Activated T-cell treated with anti-CD3 and anti-CD28 coated beads, Interleukin-2, amount 50 U/mL, for 24 hours (primary cell): ENCODE measurements around the gene ZNF19.
"Not testable (repeated sequence)": the region's sequence is repeated elsewhere in the genome, so short reads cannot be mapped to it uniquely, and the experiment has no call there.

Experiments used
- DNase-seq: peaks from one replicate; pipeline ENCODE4 v3.0.0-alpha.2; 2020
- H3K27ac Mint-ChIP-seq: 2 replicates; pipeline ENCODE4 v1.8.0; 2020; ENCODE audit warnings: mild to moderate bottlenecking, mixed read lengths
- H3K27me3 Mint-ChIP-seq: 2 replicates; pipeline ENCODE4 v1.8.0; 2020; ENCODE audit warnings: mixed read lengths
- H3K36me3 Mint-ChIP-seq: 2 replicates; pipeline ENCODE4 v1.8.0; 2020; ENCODE audit warnings: low read depth, mixed read lengths
- H3K4me1 Mint-ChIP-seq: 2 replicates; pipeline ENCODE4 v1.8.0; 2020; ENCODE audit warnings: low read depth, mixed read lengths
- H3K4me3 Mint-ChIP-seq: 2 replicates; pipeline ENCODE4 v1.8.0; 2020; ENCODE audit warnings: mild to moderate bottlenecking, moderate library complexity, mixed read lengths
- H3K9me3 Mint-ChIP-seq: 2 replicates; pipeline ENCODE4 v1.8.0; 2020; ENCODE audit warnings: mixed read lengths

ZNF19 gene

DNA sequence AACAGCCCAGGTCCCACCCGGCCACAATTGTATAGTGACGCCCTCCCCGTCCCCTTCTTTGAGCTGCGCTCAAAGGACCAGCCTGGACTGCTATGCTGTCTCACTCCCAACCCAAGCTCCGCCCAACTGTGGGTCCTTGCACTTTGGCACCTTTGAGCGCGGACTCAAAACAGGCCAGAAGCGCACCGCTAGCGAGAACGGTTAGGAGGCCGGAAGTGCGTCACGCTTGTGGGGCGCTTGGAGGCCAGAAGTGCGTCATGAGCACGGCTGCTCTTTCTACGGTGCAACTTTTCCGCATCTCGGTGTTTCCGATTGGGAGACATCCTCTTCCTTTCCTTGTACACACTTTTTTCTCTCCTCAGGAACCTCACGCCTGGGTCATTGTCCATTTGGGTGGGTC lies at the start of gene ZNF19:
ZNF19 (minus strand) TSS at position 203 of the 400 bp plus-strand sequence. CDS start 7,210 bp downstream, outside the sequence.
- Mint-ChIP-seq H3K27ac (no peak within 1 kb of the TSS), H3K4me1 (peaks cover 6% of the 10 kb centered on the region), H3K36me3 (peaks cover 2% of the 10 kb centered on the region), H3K9me3 (no peaks in the 10 kb centered on the region), H3K4me3 (no peak within 1 kb of the TSS), H3K27me3 (peaks cover 2% of the 10 kb centered on the region)
- no peak for DNase-seq

DNA sequence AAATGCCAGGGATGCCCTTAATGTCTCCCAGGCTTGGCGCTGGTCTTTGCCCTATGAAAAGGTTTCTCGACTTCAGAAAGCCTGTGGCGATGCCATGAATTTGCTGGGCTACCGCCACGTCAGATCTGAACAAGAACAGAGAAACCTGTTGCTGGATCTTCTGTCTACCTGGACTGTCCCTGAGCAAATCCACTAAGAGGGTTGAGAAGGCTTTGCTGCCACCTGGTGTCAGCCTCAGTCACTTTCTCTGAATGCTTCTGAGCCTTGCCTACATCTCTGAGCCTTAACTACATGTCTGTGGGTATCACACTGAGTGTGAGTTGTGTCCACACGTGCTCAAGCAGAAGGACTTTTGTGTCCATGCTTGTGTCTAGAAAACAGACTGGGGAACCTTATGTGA lies 48.5 kb upstream of the ZNF19 start:
- H3K27ac Mint-ChIP-seq: no peak overlapping the region
- peaks cover 3% of the 10 kb centered on the region for H3K4me1 Mint-ChIP-seq
- H3K27me3 Mint-ChIP-seq: peaks cover 3% of the 10 kb centered on the region
- no peaks in the 10 kb centered on the region for H3K9me3 Mint-ChIP-seq
- H3K4me3 Mint-ChIP-seq: no peak overlapping the region
- no peaks in the 10 kb centered on the region for H3K36me3 Mint-ChIP-seq
- DNase-seq: peak; percentile 44

DNA sequence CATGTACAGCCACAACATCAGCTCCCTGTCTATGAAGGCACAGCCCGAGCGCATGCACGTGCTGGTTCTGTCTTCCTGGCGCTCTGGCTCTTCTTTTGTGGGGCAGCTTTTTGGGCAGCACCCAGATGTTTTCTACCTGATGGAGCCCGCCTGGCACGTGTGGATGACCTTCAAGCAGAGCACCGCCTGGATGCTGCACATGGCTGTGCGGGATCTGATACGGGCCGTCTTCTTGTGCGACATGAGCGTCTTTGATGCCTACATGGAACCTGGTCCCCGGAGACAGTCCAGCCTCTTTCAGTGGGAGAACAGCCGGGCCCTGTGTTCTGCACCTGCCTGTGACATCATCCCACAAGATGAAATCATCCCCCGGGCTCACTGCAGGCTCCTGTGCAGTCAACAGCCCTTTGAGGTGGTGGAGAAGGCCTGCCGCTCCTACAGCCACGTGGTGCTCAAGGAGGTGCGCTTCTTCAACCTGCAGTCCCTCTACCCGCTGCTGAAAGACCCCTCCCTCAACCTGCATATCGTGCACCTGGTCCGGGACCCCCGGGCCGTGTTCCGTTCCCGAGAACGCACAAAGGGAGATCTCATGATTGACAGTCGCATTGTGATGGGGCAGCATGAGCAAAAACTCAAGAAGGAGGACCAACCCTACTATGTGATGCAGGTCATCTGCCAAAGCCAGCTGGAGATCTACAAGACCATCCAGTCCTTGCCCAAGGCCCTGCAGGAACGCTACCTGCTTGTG lies 47.8 kb upstream of the ZNF19 start:
- Mint-ChIP-seq H3K27ac (no peak overlapping the region), H3K4me3 (no peak overlapping the region), H3K9me3 (no peaks in the 10 kb centered on the region), H3K4me1 (no peaks in the 10 kb centered on the region), H3K36me3 (no peaks in the 10 kb centered on the region), H3K27me3 (peaks cover 6% of the 10 kb centered on the region)
- no peak for DNase-seq

DNA sequence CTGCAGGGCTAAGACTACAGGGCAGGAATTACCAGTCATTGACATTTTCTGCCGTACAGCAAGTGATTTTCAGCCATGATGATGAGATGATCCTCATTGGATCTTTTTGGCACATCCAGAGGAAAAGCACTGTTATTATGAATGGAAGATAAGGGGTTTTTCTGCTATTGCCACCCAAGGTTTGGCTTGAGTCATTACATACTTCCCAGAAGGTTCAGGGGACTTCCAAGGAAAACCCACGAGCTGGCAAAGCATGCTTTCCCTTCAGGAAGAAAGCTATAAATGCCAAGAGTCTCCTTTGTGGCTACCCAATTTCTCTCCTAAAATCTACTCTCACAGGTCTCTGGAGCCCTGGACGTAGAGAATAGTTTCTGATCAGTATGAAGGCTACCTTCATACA lies 43.2 kb upstream of the ZNF19 start:
- peaks cover 17% of the 10 kb centered on the region for H3K27me3 Mint-ChIP-seq
- H3K4me3 Mint-ChIP-seq: no peak overlapping the region
- DNase-seq: no peak
- H3K36me3 Mint-ChIP-seq: no peaks in the 10 kb centered on the region
- H3K4me1 Mint-ChIP-seq: no peaks in the 10 kb centered on the region
- H3K27ac Mint-ChIP-seq: no peak overlapping the region
- H3K9me3 Mint-ChIP-seq: no peaks in the 10 kb centered on the region

DNA sequence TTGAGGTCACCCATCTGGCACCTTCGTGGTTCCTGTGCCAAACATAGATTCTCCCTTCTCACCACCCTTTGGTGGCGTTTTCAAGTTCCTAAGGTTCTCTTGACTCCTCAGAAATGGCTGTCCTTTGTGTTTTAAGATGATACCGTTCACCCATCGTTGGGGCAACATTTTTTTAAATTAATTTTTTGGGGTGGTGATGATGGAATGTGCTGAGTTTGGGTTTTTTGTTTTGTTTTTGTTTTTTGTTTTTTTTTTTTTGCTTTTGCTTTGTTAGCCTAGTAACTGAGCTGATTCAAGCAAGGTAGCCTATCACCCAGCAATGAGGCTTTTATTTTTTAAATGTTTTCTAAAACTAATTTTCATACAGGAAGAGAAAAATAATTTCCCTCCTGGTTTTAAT lies 39.7 kb upstream of the ZNF19 start:
- DNase-seq: no peak
- Mint-ChIP-seq H3K36me3 (no peaks in the 10 kb centered on the region), H3K27ac (no peak overlapping the region), H3K27me3 (peaks cover 27% of the 10 kb centered on the region), H3K4me3 (no peak overlapping the region), H3K9me3 (no peaks in the 10 kb centered on the region), H3K4me1 (peaks cover 3% of the 10 kb centered on the region)

DNA sequence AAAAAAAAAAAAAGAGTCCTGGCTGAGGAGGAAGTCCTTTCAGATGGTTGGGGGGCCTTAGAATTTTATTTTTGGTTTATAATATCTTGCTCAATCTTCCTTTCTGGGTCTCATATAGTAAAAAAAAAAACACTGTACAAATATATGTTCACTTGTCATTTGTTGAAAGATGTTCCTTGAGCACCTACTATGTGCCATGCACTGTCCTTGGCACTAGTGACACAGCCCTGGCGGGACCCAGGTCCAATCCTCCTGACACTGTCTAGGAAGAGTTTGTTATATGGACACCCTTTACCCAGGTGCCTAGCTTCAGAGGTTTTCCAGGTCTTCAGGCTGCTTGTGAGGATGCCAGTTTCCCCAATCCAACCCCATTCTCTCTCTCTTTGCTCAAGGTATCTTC lies 39.1 kb upstream of the ZNF19 start:
- H3K36me3 Mint-ChIP-seq: no peaks in the 10 kb centered on the region
- peaks cover 3% of the 10 kb centered on the region for H3K4me1 Mint-ChIP-seq

DNA sequence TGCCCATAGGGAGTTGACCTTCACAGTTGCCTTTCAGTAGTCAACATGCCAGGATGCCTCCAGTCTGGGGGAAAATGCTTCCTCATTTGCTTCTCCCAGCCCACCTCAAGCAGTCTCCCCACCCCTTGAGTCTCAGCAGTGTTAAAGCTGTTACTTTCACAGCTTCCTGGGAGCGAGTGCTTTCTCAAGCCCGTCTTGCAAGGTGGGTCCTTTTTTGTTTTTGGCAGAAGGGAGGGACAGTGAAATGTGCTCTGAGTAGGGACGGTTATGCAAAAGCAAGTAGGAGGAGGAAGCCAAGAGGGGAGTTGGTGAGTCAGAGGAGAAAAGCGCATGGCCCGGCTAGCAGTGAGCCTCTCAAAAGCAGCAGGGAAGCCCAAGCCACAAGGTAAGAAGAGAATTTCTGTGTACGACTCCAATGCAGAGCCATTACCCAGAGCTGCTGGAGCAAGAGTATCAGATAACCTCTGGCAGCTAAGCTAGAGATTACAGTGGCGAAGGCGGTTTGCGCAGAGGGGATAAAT lies 37.0 kb upstream of the ZNF19 start, which contains the start of gene CHST4:
CHST4 (plus strand) TSS at position 316 of the 521 bp plus-strand sequence. CDS start 10,252 bp downstream, outside the sequence.
- no peak for DNase-seq
- Mint-ChIP-seq H3K27ac (no peak within 1 kb of the TSS), H3K4me1 (peaks cover 3% of the 10 kb centered on the region), H3K4me3 (no peak within 1 kb of the TSS), H3K9me3 (no peaks in the 10 kb centered on the region), H3K36me3 (no peaks in the 10 kb centered on the region), H3K27me3 (peaks cover 21% of the 10 kb centered on the region)

More for the DNA sequence above, 39.1 kb upstream of the ZNF19 start:
- Mint-ChIP-seq H3K4me3 (no peak overlapping the region), H3K27ac (no peak overlapping the region), H3K27me3 (peaks cover 27% of the 10 kb centered on the region), H3K9me3 (no peaks in the 10 kb centered on the region)
- no peak for DNase-seq

DNA sequence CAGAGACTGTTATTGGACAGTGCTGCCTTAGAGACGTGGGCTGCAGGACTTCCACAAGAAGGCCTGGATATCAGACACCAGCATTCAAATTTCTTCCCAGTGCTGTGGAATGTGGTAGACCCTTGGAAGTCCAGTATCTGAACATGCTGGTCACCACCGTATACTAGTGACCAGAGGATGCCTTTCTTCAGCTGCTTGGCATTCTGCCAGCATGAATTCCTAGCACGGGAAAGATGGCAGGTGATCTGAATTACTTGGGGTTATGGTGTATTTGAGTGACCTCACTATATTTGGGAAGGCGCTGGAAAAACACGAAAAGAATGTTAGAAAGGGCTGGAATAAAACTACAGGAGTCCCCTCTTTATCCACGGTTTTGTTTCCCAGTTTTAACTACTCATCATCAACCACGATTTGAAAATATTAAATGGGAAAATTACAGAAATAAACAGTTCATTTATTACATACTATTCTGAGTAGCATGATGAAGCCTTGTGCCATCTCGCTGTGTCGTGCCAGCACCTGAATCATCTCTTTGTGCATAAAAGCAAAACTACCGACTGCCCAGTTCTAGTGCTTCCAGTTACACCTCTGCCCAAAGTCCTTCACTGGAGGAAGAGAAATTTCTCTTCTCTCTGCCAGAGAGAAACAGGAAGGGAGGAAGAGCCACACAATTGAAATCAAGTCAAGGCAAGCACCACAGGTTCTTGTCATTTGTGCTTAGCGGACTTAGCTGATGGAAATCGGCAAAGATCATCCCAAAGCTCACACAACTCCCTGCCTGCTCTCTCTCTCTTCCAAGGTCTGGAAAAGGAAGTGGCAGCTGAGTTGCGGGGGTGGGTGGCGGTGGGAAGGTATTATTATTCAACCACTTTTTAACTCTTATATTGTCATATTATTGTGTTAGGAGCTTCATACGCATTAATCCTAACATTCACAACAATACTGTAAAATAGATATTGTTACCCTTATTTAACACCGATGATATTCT lies 35.7 kb upstream of the ZNF19 start:
- peaks cover 21% of the 10 kb centered on the region for H3K27me3 Mint-ChIP-seq
- no peaks in the 10 kb centered on the region for H3K9me3 Mint-ChIP-seq
- no peaks in the 10 kb centered on the region for H3K36me3 Mint-ChIP-seq
- H3K27ac Mint-ChIP-seq: no peak overlapping the region
- no peak overlapping the region for H3K4me3 Mint-ChIP-seq
- H3K4me1 Mint-ChIP-seq: peaks cover 3% of the 10 kb centered on the region
- DNase-seq: no peak

DNA sequence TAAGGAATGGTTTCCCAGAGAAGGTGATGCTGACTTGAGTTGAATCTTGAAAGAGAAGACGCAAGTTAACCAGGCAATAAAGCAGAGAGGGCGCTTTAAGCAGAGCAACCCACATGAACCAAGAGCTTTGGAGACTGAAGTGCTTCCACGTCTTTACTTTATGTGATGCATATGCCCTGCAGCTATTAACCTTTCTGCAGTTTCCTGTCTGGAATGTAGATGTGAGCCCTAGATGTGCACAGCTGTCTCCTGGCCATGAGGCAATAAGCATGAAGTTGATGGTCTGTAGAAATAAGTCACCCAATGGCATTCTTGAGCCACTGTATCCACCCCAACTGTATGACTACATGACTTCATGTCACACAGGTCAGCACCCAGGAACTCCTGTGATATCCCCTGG lies 31.4 kb upstream of the ZNF19 start:
- H3K27ac Mint-ChIP-seq: no peak overlapping the region
- H3K4me3 Mint-ChIP-seq: no peak overlapping the region
- no peaks in the 10 kb centered on the region for H3K27me3 Mint-ChIP-seq
- H3K4me1 Mint-ChIP-seq: no peaks in the 10 kb centered on the region
- no peaks in the 10 kb centered on the region for H3K9me3 Mint-ChIP-seq
- H3K36me3 Mint-ChIP-seq: no peaks in the 10 kb centered on the region
- no peak for DNase-seq

DNA sequence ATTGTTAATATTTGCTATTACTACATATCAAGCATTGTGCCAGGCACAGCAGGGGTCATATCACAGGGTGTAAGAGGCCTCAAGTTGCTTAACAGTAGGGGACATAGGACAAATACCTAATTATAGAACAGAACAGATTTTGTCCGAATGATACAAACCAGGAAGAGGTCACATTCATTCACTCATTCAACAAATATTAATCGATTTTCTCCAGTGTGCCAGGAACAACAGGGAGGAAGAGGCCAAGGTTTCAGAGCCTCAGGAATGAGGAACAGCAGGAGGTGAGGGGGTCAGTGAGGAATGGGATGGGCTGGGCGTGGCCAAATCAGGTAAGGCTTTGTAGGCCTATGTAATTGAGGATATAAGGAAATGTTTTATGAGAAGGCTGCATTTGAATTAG lies 25.9 kb upstream of the ZNF19 start:
- no peaks in the 10 kb centered on the region for H3K4me1 Mint-ChIP-seq
- H3K4me3 Mint-ChIP-seq: no peak overlapping the region
- H3K27ac Mint-ChIP-seq: no peak overlapping the region
- H3K36me3 Mint-ChIP-seq: no peaks in the 10 kb centered on the region
- no peaks in the 10 kb centered on the region for H3K9me3 Mint-ChIP-seq
- H3K27me3 Mint-ChIP-seq: peaks cover 5% of the 10 kb centered on the region
- DNase-seq: no peak

DNA sequence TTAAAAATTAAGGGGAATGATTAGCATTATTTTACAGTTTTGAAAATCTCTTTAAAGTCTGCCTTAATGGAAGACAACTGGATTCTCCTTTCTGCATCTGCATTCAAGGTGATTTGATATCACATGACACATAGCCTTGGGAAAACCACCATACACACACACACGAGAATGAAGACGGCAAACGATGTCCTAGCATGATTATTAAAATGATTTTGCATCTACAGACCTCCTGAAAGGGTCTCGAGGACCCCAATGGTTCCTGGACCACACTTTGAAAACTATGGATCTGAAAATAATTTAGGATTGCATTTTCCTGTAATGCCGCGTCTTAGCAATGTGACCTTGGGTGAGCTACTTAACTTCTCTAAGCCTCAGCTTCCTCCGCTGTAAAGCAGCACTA lies 25.4 kb upstream of the ZNF19 start:
- no peak overlapping the region for H3K27ac Mint-ChIP-seq
- H3K36me3 Mint-ChIP-seq: no peaks in the 10 kb centered on the region
- H3K4me1 Mint-ChIP-seq: no peaks in the 10 kb centered on the region
- DNase-seq: no peak
- H3K4me3 Mint-ChIP-seq: no peak overlapping the region
- H3K9me3 Mint-ChIP-seq: no peaks in the 10 kb centered on the region
- H3K27me3 Mint-ChIP-seq: peaks cover 5% of the 10 kb centered on the region

DNA sequence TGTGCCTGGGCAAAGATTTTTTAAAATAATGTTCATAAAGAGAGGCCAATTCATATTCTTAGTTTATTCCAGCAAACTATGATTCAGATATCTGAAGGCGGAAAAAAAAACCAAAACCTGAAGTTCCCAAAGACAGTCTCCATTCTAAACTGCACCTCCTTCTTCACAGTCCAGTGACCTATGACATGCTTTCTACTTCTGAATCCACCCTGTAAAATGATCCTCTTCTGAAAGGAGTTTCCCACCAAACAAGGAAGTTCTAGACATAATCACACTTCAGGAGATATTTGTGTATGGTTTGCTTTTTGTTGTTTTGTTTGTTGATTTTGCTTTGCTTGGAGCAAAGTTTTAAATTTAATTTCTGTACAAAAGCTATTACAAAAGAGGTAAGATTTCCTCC lies 24.2 kb upstream of the ZNF19 start:
- no peak for DNase-seq
- no peak overlapping the region for H3K27ac Mint-ChIP-seq

DNA sequence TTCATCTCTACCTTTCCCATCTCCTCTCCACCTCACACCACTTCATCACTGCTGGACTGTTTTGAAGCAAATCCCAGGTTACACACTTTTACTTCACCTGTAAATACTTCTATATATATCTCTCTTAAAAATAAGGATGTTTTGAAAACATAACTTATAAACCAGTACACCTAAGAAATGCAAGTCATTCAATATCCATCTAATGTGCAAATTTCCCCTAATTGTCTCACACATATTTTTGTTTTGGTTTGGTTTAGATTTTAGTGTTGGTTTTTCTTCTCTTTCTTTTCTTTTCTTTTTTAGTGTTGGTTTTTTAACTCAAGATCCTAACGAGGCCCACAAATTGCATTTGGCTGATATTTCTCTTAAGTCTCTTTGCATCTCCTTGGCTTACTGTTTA lies 17.9 kb upstream of the ZNF19 start:
- Mint-ChIP-seq H3K4me1 (no peaks in the 10 kb centered on the region), H3K27ac (no peak overlapping the region), H3K4me3 (no peak overlapping the region), H3K36me3 (no peaks in the 10 kb centered on the region), H3K27me3 (peaks cover 3% of the 10 kb centered on the region), H3K9me3 (no peaks in the 10 kb centered on the region)
- no peak for DNase-seq

More for the DNA sequence above, 24.2 kb upstream of the ZNF19 start:
- Mint-ChIP-seq H3K4me1 (no peaks in the 10 kb centered on the region), H3K9me3 (no peaks in the 10 kb centered on the region), H3K36me3 (no peaks in the 10 kb centered on the region), H3K27me3 (peaks cover 5% of the 10 kb centered on the region), H3K4me3 (no peak overlapping the region)

DNA sequence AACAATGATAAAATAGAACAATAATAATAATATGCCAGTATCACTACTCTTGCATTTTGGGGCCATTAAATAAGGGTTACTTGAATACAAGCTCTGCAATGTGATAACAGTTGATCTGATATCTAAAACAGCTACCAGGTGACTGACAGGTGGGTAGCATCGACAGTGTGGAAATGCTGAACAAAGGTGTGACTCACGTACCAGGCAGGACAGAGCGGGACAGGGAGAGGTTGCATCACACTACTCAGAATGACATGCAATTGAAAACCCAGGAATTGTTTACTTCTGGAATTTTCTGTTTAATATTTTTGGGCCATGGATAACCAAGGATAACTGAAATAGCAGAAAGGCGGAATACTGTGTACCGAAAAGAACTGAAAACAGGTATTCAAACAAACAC lies 15.8 kb upstream of the ZNF19 start:
- Mint-ChIP-seq H3K27ac (no peak overlapping the region), H3K4me3 (no peak overlapping the region), H3K27me3 (peaks cover 3% of the 10 kb centered on the region), H3K9me3 (no peaks in the 10 kb centered on the region), H3K4me1 (no peaks in the 10 kb centered on the region), H3K36me3 (no peaks in the 10 kb centered on the region)
- DNase-seq: no peak

DNA sequence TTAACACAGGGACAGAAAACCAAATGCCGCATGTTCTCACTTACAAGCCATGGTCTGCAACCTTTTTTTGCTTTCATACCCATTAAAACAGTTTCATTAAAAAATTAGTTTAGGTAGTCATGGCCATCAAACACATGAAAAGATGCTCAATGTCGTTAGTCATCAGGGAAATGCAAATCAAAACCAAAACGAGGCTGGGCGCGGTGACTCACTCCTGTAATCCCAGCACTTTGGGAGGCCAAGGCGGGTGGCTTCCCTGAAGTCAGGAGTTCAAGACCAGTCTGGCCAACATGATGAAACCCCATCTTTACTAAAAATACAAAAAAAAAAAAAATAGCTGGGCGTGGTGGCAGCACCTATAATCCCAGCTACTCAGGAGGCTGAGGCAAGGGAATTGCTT lies 14.9 kb upstream of the ZNF19 start:
- not testable (repeated sequence) for H3K27ac Mint-ChIP-seq, H3K4me1 Mint-ChIP-seq, H3K27me3 Mint-ChIP-seq, DNase-seq, H3K36me3 Mint-ChIP-seq, H3K4me3 Mint-ChIP-seq, H3K9me3 Mint-ChIP-seq
